ENCODE results near the gene PTPRM. TPM values are rescaled to one million over a fixed set of nuclear protein-coding genes. Genes with fewer than 3 reads are reported as not detected.

Gene PTPRM
- total RNA-seq, 1 donor from 2014 or later = 71.3 TPM

- no peak for DNase-seq (ENCODE audit: low spot score in 2 of 2, unreplicated experiment in 2 of 2)
- Mint-ChIP-seq H3K4me1 (peaks cover 4% of the 10 kb centered on the region), H3K9me3 (peaks cover 9% of the 10 kb centered on the region), H3K27me3 (ENCODE audit: low read depth) (no peaks in the 10 kb centered on the region), H3K4me3 (no peak overlapping the region), H3K36me3 (peaks cover 3% of the 10 kb centered on the region), H3K27ac (no peak overlapping the region)
- no peak for TF ChIP-seq CTCF (IDR thresholded peaks at IDR 0.05; ENCODE audit: unreplicated experiment)
Observed at GRCh38 chr18:8034674-8035073, 467.6 kb downstream of the PTPRM start.

DNA sequence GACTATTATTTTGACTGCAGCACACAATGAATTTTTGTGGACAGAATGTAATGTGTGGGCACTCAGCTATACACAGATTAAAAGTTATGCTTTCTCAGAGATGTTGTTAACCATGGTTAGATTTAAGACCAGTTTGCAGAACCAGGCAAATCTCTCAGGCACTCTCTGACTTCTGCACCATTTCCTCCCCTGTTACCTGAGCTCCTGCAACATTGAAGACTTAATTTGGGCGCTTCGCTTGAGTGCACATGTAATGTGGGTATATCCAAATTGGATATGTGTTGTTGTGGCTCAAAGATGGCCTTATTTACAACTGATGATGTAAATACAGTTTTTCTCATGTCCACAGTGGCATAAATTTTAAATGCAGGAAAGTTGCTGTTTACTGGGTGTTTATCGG, 469.4 kb downstream of the PTPRM start:
- TF ChIP-seq CTCF (IDR thresholded peaks at IDR 0.05; ENCODE audit: unreplicated experiment) = no peak
- no peak overlapping the region for H3K4me3 Mint-ChIP-seq
- H3K36me3 Mint-ChIP-seq = peaks cover 3% of the 10 kb centered on the region
- peaks cover 9% of the 10 kb centered on the region for H3K9me3 Mint-ChIP-seq
- DNase-seq (ENCODE audit: low spot score in 2 of 2, unreplicated experiment in 2 of 2) = no peak
- H3K27ac Mint-ChIP-seq = no peak overlapping the region
- H3K27me3 Mint-ChIP-seq (ENCODE audit: low read depth) = no peaks in the 10 kb centered on the region
- H3K4me1 Mint-ChIP-seq = peaks cover 5% of the 10 kb centered on the region

DNA sequence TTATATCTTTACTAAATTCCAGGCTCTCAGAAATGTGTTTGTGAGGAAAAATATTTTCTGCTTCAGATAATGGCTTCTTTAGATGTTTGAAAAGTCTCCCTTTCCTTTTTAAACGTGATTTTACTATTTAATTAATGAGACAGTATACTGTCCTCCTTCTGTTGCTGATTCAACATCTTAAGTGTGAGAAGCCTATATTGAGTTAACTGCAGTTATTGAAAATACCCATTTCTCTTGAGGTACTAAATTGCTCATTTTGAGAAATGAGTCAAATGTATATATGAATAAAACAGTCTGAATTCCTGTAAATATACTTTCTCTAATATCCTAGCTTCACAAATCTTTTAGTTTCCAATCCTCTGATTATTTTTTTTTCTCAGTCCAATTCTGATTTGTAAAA, 470.2 kb downstream of the PTPRM start:
- Mint-ChIP-seq H3K27me3 (ENCODE audit: low read depth) (no peaks in the 10 kb centered on the region), H3K36me3 (peaks cover 3% of the 10 kb centered on the region), H3K9me3 (peaks cover 9% of the 10 kb centered on the region), H3K27ac (no peak overlapping the region), H3K4me1 (peaks cover 8% of the 10 kb centered on the region), H3K4me3 (no peak overlapping the region)
- no peak for DNase-seq (ENCODE audit: low spot score in 2 of 2, unreplicated experiment in 2 of 2)
- no peak for TF ChIP-seq CTCF (IDR thresholded peaks at IDR 0.05; ENCODE audit: unreplicated experiment)

DNA sequence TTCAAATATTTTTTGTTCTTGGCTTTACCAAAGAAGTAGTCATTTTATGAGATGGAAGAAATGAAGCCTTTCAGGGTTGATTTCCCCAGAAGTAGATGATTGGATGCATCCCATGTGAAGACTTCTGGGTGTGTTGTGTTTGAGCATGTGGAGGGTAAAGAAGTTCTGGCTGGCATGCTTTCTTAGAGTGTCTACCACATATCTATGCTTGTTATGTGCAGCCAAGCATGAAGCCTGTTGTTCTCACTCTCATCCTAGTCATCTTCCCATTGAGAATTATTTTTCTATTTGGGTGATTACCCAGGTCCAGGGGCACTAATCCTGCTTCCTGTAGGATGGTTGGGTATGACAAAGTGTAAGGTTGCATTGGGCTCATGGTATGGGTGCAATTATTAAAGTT, 472.9 kb downstream of the PTPRM start:
- H3K4me1 Mint-ChIP-seq = peaks cover 14% of the 10 kb centered on the region
- no peaks in the 10 kb centered on the region for H3K27me3 Mint-ChIP-seq (ENCODE audit: low read depth)
- H3K27ac Mint-ChIP-seq = no peak overlapping the region
- no peaks in the 10 kb centered on the region for H3K9me3 Mint-ChIP-seq
- H3K4me3 Mint-ChIP-seq = no peak overlapping the region
- H3K36me3 Mint-ChIP-seq = no peaks in the 10 kb centered on the region
- DNase-seq (ENCODE audit: low spot score in 2 of 2, unreplicated experiment in 2 of 2) = no peak
- no peak for TF ChIP-seq CTCF (IDR thresholded peaks at IDR 0.05; ENCODE audit: unreplicated experiment)

DNA sequence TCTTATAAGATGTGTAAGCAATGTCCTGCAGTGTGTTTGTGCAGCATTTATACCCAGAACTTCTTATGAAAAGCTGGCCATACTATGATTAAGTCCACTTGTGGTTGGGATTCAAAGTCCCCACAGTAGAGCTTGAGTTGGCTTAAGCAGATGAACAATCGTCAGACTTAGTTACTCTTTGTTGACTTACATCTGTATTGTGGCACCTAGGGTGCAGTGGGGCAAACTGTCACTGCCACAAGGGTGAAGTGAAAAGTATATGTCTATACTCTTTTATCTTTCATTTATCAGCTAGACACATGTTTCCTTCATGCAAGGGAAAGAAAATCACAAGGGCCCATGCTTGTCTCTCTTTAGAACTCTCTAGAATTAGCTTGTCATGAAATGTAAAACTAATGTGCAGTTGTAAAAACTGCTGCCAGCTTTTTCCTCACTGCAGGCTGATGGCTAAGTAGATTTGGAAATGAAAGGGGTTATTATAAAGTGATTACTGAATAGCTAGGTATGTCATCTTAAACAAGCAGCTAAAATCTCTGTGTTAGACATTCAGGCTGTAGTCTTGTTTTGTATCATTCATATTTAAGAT, 474.5 kb downstream of the PTPRM start:
- H3K4me3 Mint-ChIP-seq = no peak overlapping the region
- no peaks in the 10 kb centered on the region for H3K27me3 Mint-ChIP-seq (ENCODE audit: low read depth)
- DNase-seq (ENCODE audit: low spot score in 2 of 2, unreplicated experiment in 2 of 2) = no peak
- peaks cover 4% of the 10 kb centered on the region for H3K9me3 Mint-ChIP-seq
- H3K4me1 Mint-ChIP-seq = peaks cover 14% of the 10 kb centered on the region
- no peaks in the 10 kb centered on the region for H3K36me3 Mint-ChIP-seq
- TF ChIP-seq CTCF (IDR thresholded peaks at IDR 0.05; ENCODE audit: unreplicated experiment) = no peak
- H3K27ac Mint-ChIP-seq = no peak overlapping the region

- Mint-ChIP-seq H3K27ac (no peak overlapping the region), H3K9me3 (peaks cover 4% of the 10 kb centered on the region), H3K4me1 (peaks cover 11% of the 10 kb centered on the region), H3K36me3 (no peaks in the 10 kb centered on the region), H3K27me3 (ENCODE audit: low read depth) (no peaks in the 10 kb centered on the region), H3K4me3 (no peak overlapping the region)
- TF ChIP-seq CTCF (IDR thresholded peaks at IDR 0.05; ENCODE audit: unreplicated experiment) = no peak
- DNase-seq (ENCODE audit: low spot score in 2 of 2, unreplicated experiment in 2 of 2) = no peak
Observed at GRCh38 chr18:8044004-8044403, 476.9 kb downstream of the PTPRM start.
